ENCODE data around the gene GET4. TPM values are rescaled to one million over a fixed set of nuclear protein-coding genes. Genes with fewer than 3 reads are reported as not detected.
"Not testable (repeated sequence)": the region's sequence is repeated elsewhere in the genome, so short reads cannot be mapped to it uniquely, and the experiment has no call there.

Gene GET4
- total and polyA plus RNA-seq, 2 experiments from 2014 or later: 48.3 to 102 TPM

DNA sequence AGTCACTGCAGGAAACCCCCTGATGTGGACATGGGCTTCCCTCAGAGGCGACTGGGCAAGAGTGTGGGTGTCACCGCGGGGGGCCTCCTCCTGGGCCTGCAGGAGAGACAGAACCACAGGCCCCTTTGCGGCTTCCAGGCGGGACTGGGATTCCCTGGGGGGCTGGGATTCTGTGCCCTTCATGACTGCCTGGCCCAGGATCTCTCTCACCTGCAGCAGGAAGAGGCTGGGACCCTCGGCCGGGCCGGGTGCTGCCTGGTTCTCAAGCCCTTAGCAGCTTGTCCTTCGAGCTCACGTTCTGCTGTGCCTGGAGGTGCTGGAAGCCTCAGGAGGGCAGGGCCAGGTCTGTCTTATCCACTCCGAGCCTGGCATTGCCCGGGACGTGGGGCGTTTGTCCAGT lies 32.3 kb upstream of the GET4 start:
- 90% methylated on average over 14 of the region's 14 CpGs for WGBS (ENCODE audit: low lambda C conversion rate, missing lambda C conversion rate)
- DNase-seq (ENCODE audit: low spot score): no peak
- H3K27me3 ChIP-seq: no peaks in the 10 kb centered on the region

DNA sequence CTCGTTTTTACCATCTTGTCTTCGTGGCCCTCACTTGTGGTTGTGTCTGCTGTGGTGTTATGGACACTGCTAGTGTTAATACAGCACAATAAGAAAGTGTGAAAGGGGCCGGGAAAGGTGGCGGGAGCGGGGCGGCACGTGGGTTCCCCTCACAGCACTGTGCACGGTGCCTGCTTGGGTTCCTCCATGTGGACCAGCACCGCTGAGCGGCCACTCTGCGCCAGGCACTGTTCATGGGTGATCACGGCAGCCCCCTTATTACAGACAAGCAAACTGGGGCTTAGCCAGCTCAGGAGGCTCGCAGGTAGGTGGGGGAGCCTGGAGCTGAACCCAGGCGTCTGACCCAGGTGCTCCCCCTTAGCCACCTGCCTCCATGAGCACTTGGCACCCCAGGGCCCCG lies 31.8 kb upstream of the GET4 start:
- Histone ChIP-seq H3K27ac (no peak overlapping the region), H2AFZ (no peak overlapping the region), H3K79me2 (peaks cover 4% of the 10 kb centered on the region), H3K27me3 (no peaks in the 10 kb centered on the region), H3K36me3 (replicated peaks; ENCODE audit: insufficient read depth, low read depth) (no peaks in the 10 kb centered on the region), H3K9me3 (ENCODE audit: low read depth) (no peaks in the 10 kb centered on the region), H3K9me2 (replicated peaks; ENCODE audit: insufficient read depth) (no peaks in the 10 kb centered on the region), H3K4me1 (ENCODE audit: insufficient read depth) (no peaks in the 10 kb centered on the region), H4K20me1 (ENCODE audit: insufficient read depth, poor library complexity, severe bottlenecking) (no peaks in the 10 kb centered on the region), H3K4me3 (no peak overlapping the region), H3K4me2 (no peak overlapping the region)
- no peak for DNase-seq (ENCODE audit: low spot score)
- 98% methylated on average over 15 of the region's 15 CpGs for WGBS (ENCODE audit: low lambda C conversion rate, missing lambda C conversion rate)
- no peak for TF ChIP-seq EZH2 (IDR thresholded peaks at IDR 0.05; ENCODE audit: borderline replicate concordance)
- TF ChIP-seq, protein P1, sequence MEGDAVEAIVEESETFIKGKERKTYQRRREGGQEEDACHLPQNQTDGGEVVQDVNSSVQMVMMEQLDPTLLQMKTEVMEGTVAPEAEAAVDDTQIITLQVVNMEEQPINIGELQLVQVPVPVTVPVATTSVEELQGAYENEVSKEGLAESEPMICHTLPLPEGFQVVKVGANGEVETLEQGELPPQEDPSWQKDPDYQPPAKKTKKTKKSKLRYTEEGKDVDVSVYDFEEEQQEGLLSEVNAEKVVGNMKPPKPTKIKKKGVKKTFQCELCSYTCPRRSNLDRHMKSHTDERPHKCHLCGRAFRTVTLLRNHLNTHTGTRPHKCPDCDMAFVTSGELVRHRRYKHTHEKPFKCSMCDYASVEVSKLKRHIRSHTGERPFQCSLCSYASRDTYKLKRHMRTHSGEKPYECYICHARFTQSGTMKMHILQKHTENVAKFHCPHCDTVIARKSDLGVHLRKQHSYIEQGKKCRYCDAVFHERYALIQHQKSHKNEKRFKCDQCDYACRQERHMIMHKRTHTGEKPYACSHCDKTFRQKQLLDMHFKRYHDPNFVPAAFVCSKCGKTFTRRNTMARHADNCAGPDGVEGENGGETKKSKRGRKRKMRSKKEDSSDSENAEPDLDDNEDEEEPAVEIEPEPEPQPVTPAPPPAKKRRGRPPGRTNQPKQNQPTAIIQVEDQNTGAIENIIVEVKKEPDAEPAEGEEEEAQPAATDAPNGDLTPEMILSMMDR (IDR thresholded peaks at IDR 0.05; ENCODE audit: poor library complexity): no peak
- no peak for TF ChIP-seq EZH2phosphoT487 (IDR thresholded peaks at IDR 0.05; ENCODE audit: low read depth, severe bottlenecking, unreplicated experiment)

More for the DNA sequence above, 32.3 kb upstream of the GET4 start:
- Histone ChIP-seq H4K20me1 (ENCODE audit: insufficient read depth, poor library complexity, severe bottlenecking) (no peaks in the 10 kb centered on the region), H3K79me2 (peaks cover 4% of the 10 kb centered on the region), H3K36me3 (replicated peaks; ENCODE audit: insufficient read depth, low read depth) (no peaks in the 10 kb centered on the region), H2AFZ (no peak overlapping the region), H3K27ac (no peak overlapping the region), H3K4me1 (ENCODE audit: insufficient read depth) (no peaks in the 10 kb centered on the region), H3K4me3 (no peak overlapping the region), H3K9me3 (ENCODE audit: low read depth) (no peaks in the 10 kb centered on the region), H3K9me2 (replicated peaks; ENCODE audit: insufficient read depth) (no peaks in the 10 kb centered on the region), H3K4me2 (no peak overlapping the region)
- no peak for TF ChIP-seq EZH2 (IDR thresholded peaks at IDR 0.05; ENCODE audit: borderline replicate concordance)
- TF ChIP-seq, protein P1 (IDR thresholded peaks at IDR 0.05; ENCODE audit: poor library complexity): no peak
- TF ChIP-seq EZH2phosphoT487 (IDR thresholded peaks at IDR 0.05; ENCODE audit: low read depth, severe bottlenecking, unreplicated experiment): no peak

- Histone ChIP-seq H3K27ac (no peak overlapping the region), H2AFZ (no peak overlapping the region), H3K9me3 (ENCODE audit: low read depth) (no peaks in the 10 kb centered on the region), H3K4me3 (no peak overlapping the region), H3K4me2 (no peak overlapping the region), H3K79me2 (peaks cover 4% of the 10 kb centered on the region), H3K36me3 (replicated peaks; ENCODE audit: insufficient read depth, low read depth) (no peaks in the 10 kb centered on the region), H3K4me1 (ENCODE audit: insufficient read depth) (no peaks in the 10 kb centered on the region), H4K20me1 (ENCODE audit: insufficient read depth, poor library complexity, severe bottlenecking) (no peaks in the 10 kb centered on the region), H3K9me2 (replicated peaks; ENCODE audit: insufficient read depth) (no peaks in the 10 kb centered on the region), H3K27me3 (no peaks in the 10 kb centered on the region)
- 97% methylated on average over 22 of the region's 22 CpGs for WGBS (ENCODE audit: low lambda C conversion rate, missing lambda C conversion rate)
- no peak for DNase-seq (ENCODE audit: low spot score)
- TF ChIP-seq, protein P1 (IDR thresholded peaks at IDR 0.05; ENCODE audit: poor library complexity): no peak
- TF ChIP-seq EZH2phosphoT487 (IDR thresholded peaks at IDR 0.05; ENCODE audit: low read depth, severe bottlenecking, unreplicated experiment) (no peak), EZH2 (IDR thresholded peaks at IDR 0.05; ENCODE audit: borderline replicate concordance) (no peak)
These were observed 31.3 kb upstream of the GET4 start for GRCh38 chr7:845091-845490.

DNA sequence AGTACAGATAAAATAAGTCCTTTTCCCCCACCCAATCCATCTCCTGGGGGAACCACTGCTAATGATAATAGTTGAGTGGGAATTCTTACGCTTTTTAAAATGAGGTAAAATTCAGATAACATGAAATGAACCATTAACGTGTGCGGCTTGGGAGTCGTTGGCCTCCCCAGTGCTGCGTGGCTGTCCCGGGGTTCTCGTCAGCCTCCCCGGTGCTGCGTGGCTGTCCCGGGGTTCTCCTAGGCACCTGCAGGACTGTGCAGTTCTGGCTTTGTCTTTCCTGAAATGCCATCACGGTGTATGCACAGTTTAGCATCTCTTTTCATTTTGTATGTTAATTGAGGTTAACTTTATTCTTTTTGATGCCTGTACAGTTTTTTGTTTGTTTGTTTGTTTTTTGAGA lies 30.6 kb upstream of the GET4 start:
- no peak overlapping the region for H2AFZ ChIP-seq
- no peaks in the 10 kb centered on the region for H3K27me3 ChIP-seq
- TF ChIP-seq EZH2 (IDR thresholded peaks at IDR 0.05; ENCODE audit: borderline replicate concordance) (no peak), EZH2phosphoT487 (IDR thresholded peaks at IDR 0.05; ENCODE audit: low read depth, severe bottlenecking, unreplicated experiment) (no peak)
- TF ChIP-seq, protein P1 (IDR thresholded peaks at IDR 0.05; ENCODE audit: poor library complexity): no peak
- H3K27ac ChIP-seq: no peak overlapping the region
- no peak overlapping the region for H3K4me3 ChIP-seq
- no peaks in the 10 kb centered on the region for H3K4me1 ChIP-seq (ENCODE audit: insufficient read depth)
- H3K36me3 ChIP-seq (replicated peaks; ENCODE audit: insufficient read depth, low read depth): no peaks in the 10 kb centered on the region
- no peaks in the 10 kb centered on the region for H3K9me2 ChIP-seq (replicated peaks; ENCODE audit: insufficient read depth)
- no peaks in the 10 kb centered on the region for H3K9me3 ChIP-seq (ENCODE audit: low read depth)
- no peaks in the 10 kb centered on the region for H4K20me1 ChIP-seq (ENCODE audit: insufficient read depth, poor library complexity, severe bottlenecking)
- H3K79me2 ChIP-seq: peaks cover 4% of the 10 kb centered on the region
- H3K4me2 ChIP-seq: no peak overlapping the region
- DNase-seq (ENCODE audit: low spot score): no peak
- WGBS (ENCODE audit: low lambda C conversion rate, missing lambda C conversion rate): 98% methylated on average over 11 of the region's 11 CpGs

GRCh38 chr7:846958-847650 lies 29.2 kb upstream of the GET4 start:
- H3K36me3 ChIP-seq (replicated peaks; ENCODE audit: insufficient read depth, low read depth); H3K9me3 ChIP-seq (ENCODE audit: low read depth); H3K27me3 ChIP-seq; H3K4me3 ChIP-seq; H4K20me1 ChIP-seq (ENCODE audit: insufficient read depth, poor library complexity, severe bottlenecking); H3K27ac ChIP-seq; H3K4me2 ChIP-seq; H3K4me1 ChIP-seq (ENCODE audit: insufficient read depth); H3K9me2 ChIP-seq (replicated peaks; ENCODE audit: insufficient read depth); H3K79me2 ChIP-seq; H2AFZ ChIP-seq; DNase-seq (ENCODE audit: low spot score): not testable (repeated sequence)
- WGBS (ENCODE audit: low lambda C conversion rate, missing lambda C conversion rate): over 99% methylated on average over 11 of the region's 37 CpGs

All from hepatocyte (in vitro differentiated cells).